DMS153 (cell line): ENCODE results near the gene NFKB1.
A peak's percentile ranks its signal among the peaks of the same experiment; 100 is the strongest.
"Not testable (repeated sequence)": the region's sequence is repeated elsewhere in the genome, so short reads cannot be mapped to it uniquely, and the experiment has no call there.

Source experiments
- DNase-seq: peaks from one replicate; lab custom pipeline; 2025; lab: John Stamatoyannopoulos, UW

The NFKB1 gene

DNA sequence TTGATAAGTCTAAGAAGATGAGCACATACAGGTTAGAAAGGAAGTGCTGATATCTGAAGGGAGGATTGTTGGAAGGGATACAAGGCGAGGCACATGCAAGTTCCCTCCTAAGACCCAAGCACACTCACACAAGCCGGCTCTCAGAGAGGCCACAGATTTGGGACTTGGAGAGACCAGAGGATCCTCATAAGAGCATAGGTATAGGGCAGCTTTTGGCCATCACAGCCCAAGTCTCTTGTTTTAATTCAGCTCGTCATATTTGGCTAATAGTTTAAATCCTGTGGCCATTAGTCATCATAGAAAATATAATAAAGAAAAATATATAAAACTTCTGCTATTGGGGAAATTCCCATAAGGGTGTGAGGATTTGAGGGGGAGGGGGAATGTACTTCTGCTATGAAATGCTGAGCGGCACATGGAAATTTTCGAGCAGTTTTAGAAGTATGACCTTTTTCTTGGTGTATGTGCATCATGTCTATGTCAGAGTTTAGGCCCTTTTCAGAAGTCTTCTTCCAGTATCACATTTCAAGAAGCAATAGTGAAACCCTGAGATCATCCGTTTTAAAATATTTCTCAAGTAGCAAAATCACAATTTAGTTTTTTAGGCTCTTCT, 97.7 kb downstream of the NFKB1 start:
- DNase-seq = no peak

DNA sequence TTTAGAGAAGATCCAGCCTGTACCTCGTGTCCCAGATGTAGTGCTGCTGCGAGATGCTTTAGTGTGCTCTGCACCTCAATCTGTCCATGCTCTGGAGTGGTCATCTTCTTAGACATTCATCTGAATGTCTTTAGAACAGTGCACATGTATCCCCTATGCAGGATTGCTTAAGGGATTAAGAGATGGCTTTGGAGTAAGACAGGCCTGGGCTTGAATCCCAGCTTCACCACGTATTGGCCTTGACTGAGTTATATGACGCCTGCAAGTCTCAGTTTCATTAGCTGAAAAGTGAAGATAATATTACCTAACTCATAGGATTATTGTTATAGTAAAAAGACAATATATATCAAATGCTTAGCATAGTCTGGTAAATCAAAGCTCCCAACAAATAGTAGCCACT, 98.3 kb downstream of the NFKB1 start:
- no peak for DNase-seq

DNA sequence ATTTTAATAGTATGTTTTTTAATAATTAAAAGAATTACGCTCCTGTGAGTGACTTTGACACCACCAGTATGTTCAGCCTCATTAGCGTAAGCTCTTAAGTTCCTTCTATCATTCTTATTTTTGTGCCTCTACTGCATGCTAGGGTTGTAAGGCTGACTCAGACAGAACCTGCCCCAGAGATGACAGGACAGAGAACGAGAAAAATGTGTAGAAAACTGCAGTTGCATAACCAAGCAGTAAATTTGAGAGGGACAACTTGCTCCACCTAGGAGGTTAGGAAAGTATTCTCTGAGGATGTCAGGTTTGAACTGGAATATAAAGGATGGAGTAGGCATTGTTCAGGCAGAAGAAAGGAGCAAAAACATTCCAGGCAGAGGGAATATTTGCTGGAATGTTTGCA, 98.7 kb downstream of the NFKB1 start:
- no peak for DNase-seq

- DNase-seq = no peak
Observed at GRCh38 chr4:102600689-102601088, 99.5 kb downstream of the NFKB1 start.

DNA sequence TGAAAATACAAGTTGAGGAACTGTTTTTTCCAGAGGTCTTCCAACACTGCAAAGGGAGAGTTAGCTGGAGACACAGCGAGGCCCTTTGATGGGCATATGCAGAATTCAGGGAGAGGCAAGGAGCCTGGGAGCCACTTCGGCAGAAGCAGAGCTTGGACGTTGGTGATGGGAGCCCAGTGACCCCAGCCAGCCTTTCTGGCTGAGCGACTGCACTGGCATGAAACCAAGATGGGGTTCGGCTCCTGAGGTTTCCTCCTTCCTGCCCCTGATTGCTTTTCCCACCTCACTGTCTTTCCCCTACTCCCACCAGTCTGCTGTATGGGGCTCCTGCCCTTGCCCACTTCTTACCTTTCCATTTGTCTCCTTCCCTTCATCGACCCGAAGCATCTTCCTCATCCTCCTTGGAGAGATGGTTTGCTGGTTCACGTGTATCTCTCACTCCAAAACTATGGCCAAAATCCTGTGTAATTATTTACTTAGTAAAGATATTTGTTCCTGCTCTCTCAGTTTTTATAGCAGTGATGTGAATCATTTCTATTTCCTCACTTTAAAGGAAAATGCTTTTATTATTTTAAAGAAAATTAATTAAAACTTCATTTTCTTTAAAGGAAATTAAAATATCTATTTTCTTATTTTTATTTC, 100.5 kb downstream of the NFKB1 start:
- DNase-seq = no peak

DNA sequence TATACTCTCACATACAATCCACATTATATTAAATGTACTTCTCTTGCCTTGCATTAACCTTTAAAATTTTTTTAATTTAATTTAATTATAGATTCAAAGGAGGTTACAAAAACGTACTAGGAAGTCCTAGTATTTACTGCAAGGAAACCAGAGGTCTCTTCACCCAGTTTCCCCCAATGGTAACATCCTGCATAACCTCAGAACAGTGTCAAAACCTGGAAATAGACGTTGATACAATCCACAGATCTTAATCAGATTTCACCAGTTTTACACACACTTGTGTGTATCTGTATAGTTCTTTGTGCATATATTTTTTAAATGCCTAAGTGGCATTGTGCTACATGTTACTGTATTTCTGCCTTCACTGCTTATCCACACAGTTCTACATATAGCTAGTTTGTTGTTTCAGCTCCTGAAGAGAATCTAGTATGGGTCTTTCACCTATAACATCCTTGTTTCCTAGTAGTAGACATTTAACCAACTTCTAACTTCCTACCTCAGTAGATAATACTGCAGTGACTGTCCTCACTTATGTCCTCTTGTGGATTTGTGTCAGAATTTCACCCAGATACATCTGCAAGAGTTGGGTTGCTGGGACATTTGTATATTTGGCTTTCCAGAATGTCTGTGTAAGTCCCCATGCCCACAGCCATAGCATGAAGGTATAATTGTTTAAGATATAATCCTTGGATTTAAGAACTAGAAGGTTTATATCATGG, 103.2 kb downstream of the NFKB1 start:
- DNase-seq = no peak

DNA sequence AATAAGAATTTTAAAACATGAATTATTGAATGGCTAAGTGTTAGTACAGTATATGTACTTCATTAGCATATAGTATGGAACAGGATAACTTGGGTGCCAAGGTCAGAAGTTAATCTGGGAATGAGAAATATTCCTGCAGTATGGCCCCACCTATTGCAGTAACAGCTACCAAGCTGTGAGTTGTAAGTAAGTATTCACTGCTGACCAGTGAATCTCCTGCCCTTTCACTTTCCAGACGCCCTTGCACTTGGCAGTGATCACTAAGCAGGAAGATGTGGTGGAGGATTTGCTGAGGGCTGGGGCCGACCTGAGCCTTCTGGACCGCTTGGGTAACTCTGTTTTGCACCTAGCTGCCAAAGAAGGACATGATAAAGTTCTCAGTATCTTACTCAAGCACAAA, 105.1 kb downstream of the NFKB1 start:
- DNase-seq = no peak

GRCh38 chr4:102606846-102607450, 105.8 kb downstream of the NFKB1 start:
- no peak for DNase-seq

DNA sequence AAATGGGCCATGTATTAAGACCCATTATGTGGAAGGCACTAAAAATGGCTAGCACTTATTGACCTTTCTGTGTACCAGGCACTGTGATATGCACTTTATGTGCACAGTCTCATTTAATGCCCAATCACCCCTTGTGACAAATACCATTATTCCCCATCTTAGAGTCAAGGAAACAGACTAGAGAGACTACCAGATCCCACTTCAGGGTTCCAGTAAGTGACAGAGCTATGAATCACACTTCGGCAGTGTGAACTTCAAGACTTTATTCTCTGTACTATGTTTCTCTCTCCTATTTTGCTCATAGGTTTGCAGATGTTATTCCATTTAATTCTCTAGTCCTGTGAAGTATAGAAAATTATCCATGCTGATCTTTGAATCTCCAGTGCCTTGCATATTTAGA, 107.0 kb downstream of the NFKB1 start:
- DNase-seq = no peak

DNA sequence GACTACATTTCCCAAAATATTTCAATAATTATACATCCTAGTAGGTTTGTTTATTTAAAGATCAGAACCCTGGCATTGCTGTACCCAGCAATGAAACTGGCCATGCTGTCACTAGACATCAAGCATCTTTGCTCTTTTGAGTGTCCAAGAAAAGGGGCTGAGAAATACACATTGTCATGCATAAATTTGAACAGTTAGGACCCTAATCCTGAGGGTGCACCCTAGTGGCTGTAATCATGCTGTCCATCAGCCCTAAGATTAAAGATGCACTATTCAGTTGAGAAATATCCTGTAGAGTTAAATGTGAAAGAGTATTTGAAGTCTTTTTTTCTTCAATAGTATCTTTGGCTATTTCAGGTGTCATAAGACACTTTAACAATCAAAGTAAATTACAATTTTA, 108.8 kb downstream of the NFKB1 start:
- no peak for DNase-seq

DNA sequence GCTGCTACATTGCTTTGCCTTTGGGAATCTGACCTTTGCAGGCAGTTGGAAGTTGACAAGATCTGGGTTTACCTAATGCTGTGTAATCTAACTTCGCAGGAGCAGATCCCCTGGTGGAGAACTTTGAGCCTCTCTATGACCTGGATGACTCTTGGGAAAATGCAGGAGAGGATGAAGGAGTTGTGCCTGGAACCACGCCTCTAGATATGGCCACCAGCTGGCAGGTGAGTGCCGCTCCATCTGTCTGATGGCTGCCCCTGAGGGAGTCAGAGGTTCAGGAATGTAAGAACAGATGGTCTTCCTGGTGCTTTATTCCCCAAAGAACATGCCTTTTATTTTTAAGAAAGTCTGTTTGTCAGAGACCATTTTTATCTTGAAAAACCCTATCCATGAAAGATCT, 109.3 kb downstream of the NFKB1 start:
- DNase-seq = no peak

DNA sequence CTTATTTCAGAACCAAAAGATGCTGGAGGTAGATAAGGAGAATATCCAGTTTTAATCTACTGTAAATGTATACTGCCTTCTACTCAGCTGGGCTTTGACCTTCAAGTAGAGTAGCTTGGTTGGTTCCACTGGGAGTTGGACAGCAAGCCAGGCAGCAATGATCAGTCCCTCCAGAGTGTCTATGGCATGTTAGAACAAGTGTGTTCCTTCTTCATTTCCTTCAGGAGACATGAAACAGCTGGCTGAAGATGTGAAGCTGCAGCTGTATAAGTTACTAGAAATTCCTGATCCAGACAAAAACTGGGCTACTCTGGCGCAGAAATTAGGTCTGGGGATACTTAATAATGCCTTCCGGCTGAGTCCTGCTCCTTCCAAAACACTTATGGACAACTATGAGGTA, 111.1 kb downstream of the NFKB1 start:
- no peak for DNase-seq

- no peak for DNase-seq
Observed at GRCh38 chr4:102612824-102613366, 111.7 kb downstream of the NFKB1 start.

- no peak for DNase-seq
Observed at GRCh38 chr4:102614801-102615200, 113.6 kb downstream of the NFKB1 start.

GRCh38 chr4:102616636-102617035, 115.5 kb downstream of the NFKB1 start:
- DNase-seq = peak; percentile 24

GRCh38 chr4:102619021-102619420, 117.9 kb downstream of the NFKB1 start:
- DNase-seq = not testable (repeated sequence)

GRCh38 chr4:102619776-102620631, 118.8 kb downstream of the NFKB1 start:
- DNase-seq = not testable (repeated sequence)

DNA sequence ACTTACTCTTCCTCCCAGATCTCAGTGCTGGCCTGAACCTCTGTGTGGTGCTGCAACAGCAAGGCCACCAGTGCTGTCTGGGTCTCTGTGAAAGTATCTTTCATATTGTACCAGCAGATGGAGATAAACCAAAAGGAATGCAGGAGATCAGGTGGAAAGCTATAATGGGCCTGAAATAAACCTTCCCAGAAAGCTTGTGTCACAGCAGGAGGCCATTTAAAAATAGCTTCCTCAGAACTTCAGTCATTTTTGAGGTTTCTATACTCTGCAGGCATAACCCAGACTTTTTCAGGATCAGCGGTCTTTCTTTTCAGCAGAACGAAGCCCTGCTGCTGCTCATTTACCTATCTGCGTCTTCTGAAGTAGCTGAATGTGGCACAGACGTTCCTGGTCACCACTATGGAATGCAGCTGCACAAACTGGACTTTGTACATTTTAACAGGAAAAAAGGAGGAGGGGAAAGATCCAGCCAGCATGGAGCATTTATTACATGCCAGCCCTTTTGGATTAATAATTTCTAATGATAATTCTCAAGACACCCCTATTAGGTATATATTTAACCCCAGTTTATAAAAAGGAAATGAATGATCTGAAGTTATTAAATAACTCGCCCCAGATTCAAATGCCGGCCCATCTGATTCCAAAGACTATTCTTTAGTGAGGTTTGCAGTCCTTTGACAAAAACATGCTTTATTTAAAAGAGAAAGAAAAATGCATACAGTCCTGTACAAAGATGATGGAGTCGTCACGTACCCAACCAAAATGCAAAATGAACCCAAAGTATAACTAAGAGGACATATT, 119.7 kb downstream of the NFKB1 start:
- DNase-seq = peak; percentile 65

DNA sequence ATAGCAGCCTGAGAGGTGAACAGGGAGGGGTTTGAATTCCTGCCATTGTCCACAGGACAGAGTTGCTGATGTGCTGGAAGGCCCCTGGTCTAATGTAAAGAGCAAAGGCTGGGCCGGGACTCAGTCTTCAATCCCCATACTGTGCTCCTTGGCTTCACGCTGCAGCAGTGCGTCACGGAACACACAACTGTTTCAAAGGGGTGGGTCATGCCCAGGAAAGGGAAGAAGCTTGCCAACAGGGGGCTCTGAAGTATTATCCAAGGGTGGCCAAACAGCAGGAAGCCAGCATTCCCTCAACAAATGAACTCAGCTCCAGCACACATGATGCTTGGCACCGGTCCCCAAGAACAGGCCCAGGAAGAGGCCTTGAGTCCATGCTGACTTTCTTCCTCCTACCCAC, 122.5 kb downstream of the NFKB1 start:
- peak; percentile 34 for DNase-seq

GRCh38 chr4:102624505-102624904, 123.3 kb downstream of the NFKB1 start:
- DNase-seq = no peak
